Kidney epithelial cell (primary cell): Measurements from ENCODE around the gene PTPRU. TPM values are rescaled to one million over a fixed set of nuclear protein-coding genes. Genes with fewer than 3 reads are reported as not detected.
"Not testable (repeated sequence)": the region's sequence is repeated elsewhere in the genome, so short reads cannot be mapped to it uniquely, and the experiment has no call there.

Experiments
- DNase-seq: peaks from one replicate; pipeline ENCODE4 v3.0.0-alpha.2; 2010; ENCODE audit warnings: low read depth
- H3K27me3 ChIP-seq: 2 replicates; pipeline ENCODE4 v1.6.0; 2011; ENCODE audit warnings: low read length; ENCODE audit not compliant: control insufficient read depth, insufficient read depth
- H3K36me3 ChIP-seq: 2 replicates; pipeline ENCODE4 v1.5.1; 2011; ENCODE audit warnings: low read length; ENCODE audit not compliant: control insufficient read depth, insufficient read depth
- H3K4me3 ChIP-seq: 2 replicates; pipeline ENCODE4 v1.5.1; 2011; ENCODE audit warnings: low read depth, mild to moderate bottlenecking, control low read depth, low read length
- CTCF ChIP-seq: IDR thresholded peaks from 2 replicates; pipeline ENCODE4 v1.5.1; 2011; ENCODE audit warnings: mild to moderate bottlenecking, moderate library complexity, low read length, control low read depth, inconsistent platforms; ENCODE audit not compliant: insufficient read depth, poor library complexity, severe bottlenecking
- total RNA-seq: library from RNA; depleted of rRNA; stranded (reverse); fragments of >200 nt; gene quantifications from 2 replicates; pipeline ENCODE4 v1.2.3, GENCODE V29; 2015

PTPRU gene
- total RNA-seq, 1 donor from 2014 or later = 55.4 TPM

GRCh38 chr1:29292344-29292743, 56.0 kb downstream of the PTPRU start:
- Histone ChIP-seq H3K4me3 (no peak overlapping the region), H3K27me3 (no peaks in the 10 kb centered on the region), H3K36me3 (no peaks in the 10 kb centered on the region)
- DNase-seq = no peak
- no peak for TF ChIP-seq CTCF

GRCh38 chr1:29297450-29297849, 61.1 kb downstream of the PTPRU start:
- Histone ChIP-seq H3K36me3 (peaks cover 2% of the 10 kb centered on the region), H3K27me3 (no peaks in the 10 kb centered on the region), H3K4me3 (no peak overlapping the region)
- DNase-seq = no peak
- TF ChIP-seq CTCF = no peak

GRCh38 chr1:29298246-29298645, 61.9 kb downstream of the PTPRU start:
- no peak overlapping the region for H3K4me3 ChIP-seq
- no peak for DNase-seq
- no peaks in the 10 kb centered on the region for H3K27me3 ChIP-seq
- peaks cover 2% of the 10 kb centered on the region for H3K36me3 ChIP-seq
- TF ChIP-seq CTCF = no peak

- no peak for DNase-seq
- TF ChIP-seq CTCF = no peak
Measured at GRCh38 chr1:29299446-29299845, 63.1 kb downstream of the PTPRU start.

GRCh38 chr1:29301732-29302131, 65.4 kb downstream of the PTPRU start:
- H3K4me3 ChIP-seq, H3K36me3 ChIP-seq, H3K27me3 ChIP-seq, DNase-seq: not testable (repeated sequence)

More at GRCh38 chr1:29299446-29299845, 63.1 kb downstream of the PTPRU start:
- H3K27me3 ChIP-seq = no peaks in the 10 kb centered on the region
- H3K36me3 ChIP-seq = peaks cover 2% of the 10 kb centered on the region
- no peak overlapping the region for H3K4me3 ChIP-seq

GRCh38 chr1:29303201-29304024, 67.1 kb downstream of the PTPRU start:
- no peak overlapping the region for H3K4me3 ChIP-seq
- no peak for TF ChIP-seq CTCF
- DNase-seq = no peak
- H3K36me3 ChIP-seq = peaks cover 2% of the 10 kb centered on the region
- no peaks in the 10 kb centered on the region for H3K27me3 ChIP-seq
